ENCODE data around the gene ACBD4.

DNA sequence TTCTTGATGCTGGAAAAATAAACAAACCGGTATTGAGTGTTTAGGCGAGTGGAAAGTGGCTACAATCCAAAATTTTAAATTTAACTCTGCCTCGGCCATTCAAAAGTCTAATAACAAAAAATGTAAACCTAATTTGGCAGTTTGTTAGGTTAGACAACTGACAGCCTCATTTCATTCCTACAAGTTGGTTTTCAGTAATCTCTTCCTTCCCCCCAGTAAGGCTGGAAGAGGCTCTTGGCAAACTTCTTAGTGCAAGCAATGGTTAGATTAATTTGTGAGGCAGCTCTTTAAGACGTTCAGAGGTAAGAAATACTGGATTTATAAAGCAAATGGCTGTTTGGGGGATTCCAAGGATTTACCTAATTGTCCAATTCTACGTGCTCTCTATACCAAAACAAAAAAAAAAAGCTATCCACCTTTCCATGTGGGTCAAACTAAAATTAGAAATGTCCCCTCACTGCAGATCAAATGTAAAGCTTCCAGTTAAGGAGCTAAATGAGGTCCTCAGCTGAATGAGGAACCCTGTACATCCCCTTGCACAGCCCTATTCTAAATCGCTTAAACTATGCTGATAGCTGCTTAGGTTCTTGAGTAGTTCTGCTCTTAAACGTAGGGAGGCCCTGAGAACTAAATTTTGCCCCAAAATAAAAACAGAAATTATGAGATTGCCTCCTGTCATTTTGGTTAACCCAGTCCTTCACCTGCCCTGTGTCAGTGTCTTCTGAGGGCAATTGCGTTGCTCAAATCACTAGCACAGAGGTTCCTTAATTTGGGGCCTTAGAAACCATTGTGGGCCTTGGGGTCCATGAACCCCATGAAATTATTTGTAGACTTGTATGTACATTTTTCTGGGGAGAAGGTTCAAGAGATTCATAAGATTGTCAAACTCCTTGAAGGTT lies 15.7 kb downstream of the ACBD4 start:
- TF ChIP-seq EZH2 (IDR thresholded peaks at IDR 0.05; ENCODE audit: insufficient read depth, poor library complexity, severe bottlenecking) (no peak), EZH2phosphoT487 (IDR thresholded peaks at IDR 0.05; ENCODE audit: insufficient read depth, low read depth) (no peak)

All from GM23248 (cell line).